SK-N-SH (cell line): ENCODE measurements around the gene PCBP3. TPM values are rescaled to one million over a fixed set of nuclear protein-coding genes. Genes with fewer than 3 reads are reported as not detected.

ENCODE experiments used
- CTCF ChIA-PET: fragments of 300-600, 350-600 bp; formaldehyde crosslinking; extraction: SDS; loops from one replicate; lab custom pipeline; 2021; lab: Yijun Ruan, JAX
- POLR2A ChIA-PET: fragments of 350-600 bp; sonication (Branson Sonifier 250); formaldehyde crosslinking; extraction: SDS; loops from one replicate; lab custom pipeline; 2020; ENCODE audit warnings: antibody characterized with exemption, inconsistent platforms; lab: Yijun Ruan, JAX
- DNase-seq: peaks from one replicate; pipeline ENCODE4 v3.0.0; 2012
- H2AFZ ChIP-seq: fragments of 200-600 bp; sonication (generic); 2 replicates; pipeline ENCODE4 v1.8.1; 2016; ENCODE audit warnings: antibody characterized with exemption, mild to moderate bottlenecking, low read depth
- H3F3A ChIP-seq: fragments of 200-600 bp; sonication (generic); replicated peaks from 2 replicates; pipeline ENCODE3; 2016; ENCODE audit warnings: antibody characterized with exemption, mild to moderate bottlenecking; ENCODE audit not compliant: insufficient read depth
- H3K27ac ChIP-seq, 2 experiments: fragments of 200-500 bp in 1 of 2; fragments of 200-600 bp in 1 of 2; sonication (Bioruptor generic) in 1 of 2; sonication (generic), shearing (Covaris generic) in 1 of 2; 2 replicates each; pipeline versions ENCODE4 v1.5.1 to v1.6.1; 2014 to 2016; ENCODE audit warnings: low read depth in 2 of 2, inconsistent platforms in 1 of 2, low read length in 1 of 2, mild to moderate bottlenecking in 1 of 2, mixed read lengths in 1 of 2
- H3K27me3 ChIP-seq: fragments of 200-600 bp; sonication (generic), shearing (Covaris generic); 2 replicates; pipeline ENCODE4 v1.6.1; 2016; ENCODE audit warnings: mixed run types; ENCODE audit not compliant: insufficient read depth
- H3K36me3 ChIP-seq, 2 experiments: fragments of 200-500 bp in 1 of 2; fragments of 200-600 bp in 1 of 2; sonication (Bioruptor generic) in 1 of 2; sonication (generic) in 1 of 2; replicated peaks in 1 of 2; 2 replicates each; pipeline versions ENCODE3 to v1.5.1; 2014 to 2016; ENCODE audit warnings: low read length in 1 of 2, mild to moderate bottlenecking in 1 of 2; ENCODE audit not compliant: insufficient read depth in 2 of 2, control insufficient read depth in 1 of 2
- H3K4me1 ChIP-seq, 2 experiments: fragments of 200-500 bp in 1 of 2; fragments of 200-600 bp in 1 of 2; sonication (Bioruptor generic) in 1 of 2; sonication (generic), shearing (Covaris generic) in 1 of 2; 2 replicates each; pipeline versions ENCODE4 v1.5.1 to v1.6.1; 2014 to 2016; ENCODE audit warnings: low read depth in 1 of 2, low read length in 1 of 2, mixed run types in 1 of 2; ENCODE audit not compliant: insufficient read depth in 2 of 2, control insufficient read depth in 1 of 2
- H3K4me2 ChIP-seq: fragments of 200-600 bp; sonication (generic), shearing (Covaris generic); 2 replicates; pipeline ENCODE4 v1.6.1; 2017; ENCODE audit warnings: mixed run types
- H3K4me3 ChIP-seq, 2 experiments: fragments of 200-500 bp in 1 of 2; fragments of 200-600 bp in 1 of 2; sonication (Bioruptor generic) in 1 of 2; sonication (generic), shearing (Covaris generic) in 1 of 2; 2 replicates each; pipeline versions ENCODE4 v1.5.1 to v1.8.1; 2014 to 2016; ENCODE audit warnings: low read depth in 2 of 2, inconsistent platforms in 1 of 2, low read length in 1 of 2, mild to moderate bottlenecking in 1 of 2, mixed read lengths in 1 of 2, moderate library complexity in 1 of 2
- H3K79me2 ChIP-seq: fragments of 200-600 bp; sonication (generic); 2 replicates; pipeline ENCODE4 v1.8.1; 2017; ENCODE audit warnings: mild to moderate bottlenecking; ENCODE audit not compliant: insufficient read depth
- H3K9ac ChIP-seq: fragments of 200-600 bp; sonication (generic); 2 replicates; pipeline ENCODE4 v1.6.1; 2017; ENCODE audit warnings: mixed run types
- H3K9me2 ChIP-seq: fragments of 200-600 bp; sonication (generic); 2 replicates; pipeline ENCODE4 v1.6.1; 2017; ENCODE audit warnings: mixed run types
- H3K9me3 ChIP-seq: fragments of 200-600 bp; sonication (generic); 2 replicates; pipeline ENCODE4 v1.6.1; 2017; ENCODE audit warnings: mixed run types, mild to moderate bottlenecking, moderate library complexity
- H4K20me1 ChIP-seq: fragments of 200-600 bp; sonication (generic); 2 replicates; pipeline ENCODE4 v1.6.1; 2017; ENCODE audit warnings: mild to moderate bottlenecking, mixed run types; ENCODE audit not compliant: insufficient read depth
- CHD2 ChIP-seq: fragments of 150-350 bp; IDR thresholded peaks from 2 replicates; pipeline ENCODE4 v1.6.1; 2018; ENCODE audit warnings: low read length; ENCODE audit not compliant: partially characterized antibody
- CTCF ChIP-seq: fragments of 200-600 bp; sonication (generic); IDR thresholded peaks from 2 replicates; pipeline ENCODE4 v1.6.1; 2017; ENCODE audit warnings: antibody characterized with exemption, mild to moderate bottlenecking, moderate library complexity
- FOSL2 ChIP-seq: IDR thresholded peaks from 2 replicates; pipeline ENCODE4 v1.4.0; 2012; ENCODE audit warnings: low read depth, mild to moderate bottlenecking, moderate library complexity, borderline replicate concordance
- FOXJ3 ChIP-seq: sonication (generic); formaldehyde crosslinking; IDR thresholded peaks from 2 replicates; pipeline ENCODE4 v1.5.1; 2020; ENCODE audit warnings: mild to moderate bottlenecking, missing genetic modification reagents
- GABPA ChIP-seq: IDR thresholded peaks from 2 replicates; pipeline ENCODE4 v1.4.0; 2012; ENCODE audit warnings: low read depth, mild to moderate bottlenecking
- GATA2 ChIP-seq: sonication (generic); formaldehyde crosslinking; IDR thresholded peaks from 2 replicates; pipeline ENCODE4 v1.5.0; 2020; ENCODE audit warnings: mild to moderate bottlenecking, missing genetic modification reagents
- JUND ChIP-seq: IDR thresholded peaks from 2 replicates; pipeline ENCODE4 v1.4.0; 2012
- MEF2A ChIP-seq: IDR thresholded peaks from 2 replicates; pipeline ENCODE4 v1.4.0; 2012; ENCODE audit warnings: low read depth, borderline replicate concordance
- MXI1 ChIP-seq: IDR thresholded peaks from 2 replicates; pipeline ENCODE4 v1.6.1; 2012; ENCODE audit warnings: mild to moderate bottlenecking, low read depth, low read length, improper control_type of control experiment
- NFIC ChIP-seq: IDR thresholded peaks from 2 replicates; pipeline ENCODE4 v1.4.0; 2012; ENCODE audit warnings: borderline replicate concordance
- RAD21 ChIP-seq: IDR thresholded peaks from 2 replicates; pipeline ENCODE4 v1.6.1; 2012; ENCODE audit warnings: mild to moderate bottlenecking, low read length
- RCOR1 ChIP-seq: fragments of 150-350 bp; IDR thresholded peaks from 2 replicates; pipeline ENCODE4 v1.6.1; 2017; ENCODE audit warnings: antibody characterized with exemption, low read length
- RXRA ChIP-seq: IDR thresholded peaks from 2 replicates; pipeline ENCODE4 v1.4.0; 2012; ENCODE audit warnings: low read depth, mild to moderate bottlenecking, borderline replicate concordance
- SMC3 ChIP-seq: IDR thresholded peaks from 2 replicates; pipeline ENCODE4 v1.6.1; 2012; ENCODE audit warnings: low read depth, low read length, improper control_type of control experiment
- TAF1 ChIP-seq: IDR thresholded peaks from 2 replicates; pipeline ENCODE4 v1.6.1; 2012; ENCODE audit warnings: low read depth, mild to moderate bottlenecking, low read length, moderate library complexity, borderline replicate concordance
- TCF12 ChIP-seq: IDR thresholded peaks from 2 replicates; pipeline ENCODE4 v1.4.0; 2012
- USF1 ChIP-seq: IDR thresholded peaks from 2 replicates; pipeline ENCODE4 v1.4.0; 2012; ENCODE audit warnings: low read depth, borderline replicate concordance
- USF2 ChIP-seq: fragments of 150-350 bp; IDR thresholded peaks from 2 replicates; pipeline ENCODE4 v1.6.1; 2017; ENCODE audit warnings: antibody characterized with exemption, low read length, low read depth, borderline replicate concordance
- WGBS: methylation state at CpG from one replicate; pipeline ENCODE4 v1.1.6; 2017; ENCODE audit warnings: low lambda C conversion rate; 5-methylcytosine and 5-hydroxymethylcytosine counted together
- polyA plus RNA-seq, 3 experiments: library from polyadenylated mRNA; depleted of rRNA; stranded (reverse); fragments of >200 nt; gene quantifications; 2 replicates each; pipeline ENCODE4 v1.2.3, GENCODE V29; 2012

PCBP3 gene
- polyA plus RNA-seq, 1 of the 3 experiments (the other 2 are of a cell fraction), result 9.5 TPM

GRCh38 chr21:45942755-45943629, 299.5 kb downstream of the PCBP3 start:
- Histone ChIP-seq H3K9me2 (no peaks in the 10 kb centered on the region), H3K4me3 (no peak overlapping the region), H2AFZ (no peak overlapping the region), H3K9me3 (no peaks in the 10 kb centered on the region), H3K27me3 (no peaks in the 10 kb centered on the region), H3K79me2 (no peaks in the 10 kb centered on the region), H3F3A (no peaks in the 10 kb centered on the region), H3K4me1 (no peaks in the 10 kb centered on the region), H3K9ac (no peak overlapping the region), H4K20me1 (no peaks in the 10 kb centered on the region), H3K36me3 (no peaks in the 10 kb centered on the region), H3K4me2 (no peak overlapping the region)
- DNase-seq, result no peak
- CTCF ChIA-PET, result no interaction called here
- POLR2A ChIA-PET, result no interaction called here
- TF ChIP-seq GABPA (no peak), RCOR1 (no peak), USF1 (no peak), JUND (no peak), CHD2 (no peak), FOXJ3 (no peak), MXI1 (no peak), GATA2 (CRISPR knock-in tag) (no peak), MEF2A (no peak), SMC3 (no peak), RXRA (no peak), FOSL2 (no peak), CTCF (no peak), RAD21 (no peak), TAF1 (no peak), NFIC (no peak), TCF12 (no peak), USF2 (no peak)
- TF ChIP-seq, all 33 proteins: peak for 0
- H3K27ac ChIP-seq, result no peak overlapping the region
- 87% methylated on average over 13 of the region's 20 CpGs for WGBS
